HepG2 (cell line): ENCODE results near the gene NUTF2. TPM values are rescaled to one million over a fixed set of nuclear protein-coding genes. Genes with fewer than 3 reads are reported as not detected.

Experiments used
- CSRNP1 ChIP-seq: sonication (generic); formaldehyde crosslinking; IDR thresholded peaks from 2 replicates; pipeline ENCODE4 v1.8.1; 2023; ENCODE audit warnings: mild to moderate bottlenecking, missing genetic modification reagents
- ETV5 ChIP-seq: IDR thresholded peaks from 2 replicates; pipeline ENCODE4 v1.6.1; 2018; ENCODE audit warnings: missing biosample characterization, missing genetic modification reagents, inconsistent platforms, borderline replicate concordance
- GATAD2A ChIP-seq: IDR thresholded peaks from 2 replicates; pipeline ENCODE4 v1.6.1; 2016
- JARID2 ChIP-seq: sonication (generic); formaldehyde crosslinking; IDR thresholded peaks from 2 replicates; pipeline ENCODE4 v1.8.1; 2023; ENCODE audit warnings: missing genetic modification reagents, inconsistent platforms; ENCODE audit not compliant: insufficient replicate concordance
- LCORL ChIP-seq, 2 experiments: fragments of 450-650 bp in 1 of 2; sonication (generic) in 1 of 2; formaldehyde crosslinking in 1 of 2; IDR thresholded peaks; 2 replicates each; pipeline versions ENCODE4 v1.5.0 to v1.6.1; 2017 to 2020; ENCODE audit warnings: antibody characterized with exemption in 1 of 2, missing genetic modification reagents in 1 of 2
- NCOA2 ChIP-seq: sonication (generic); formaldehyde crosslinking; IDR thresholded peaks from 2 replicates; pipeline ENCODE4 v1.8.0; 2022; ENCODE audit warnings: inconsistent platforms
- NFYB ChIP-seq: sonication (generic); formaldehyde crosslinking; IDR thresholded peaks from 2 replicates; pipeline ENCODE4 v1.4.0; 2020; ENCODE audit warnings: missing genetic modification reagents
- RORA ChIP-seq: sonication (generic); formaldehyde crosslinking; IDR thresholded peaks from 2 replicates; pipeline ENCODE4 v1.5.0; 2020; ENCODE audit warnings: mild to moderate bottlenecking, missing genetic modification reagents, moderate library complexity
- SOX6 ChIP-seq, 2 experiments: fragments of 450-650 bp in 1 of 2; sonication (generic) in 1 of 2; formaldehyde crosslinking in 1 of 2; IDR thresholded peaks; 2 replicates each; pipeline versions ENCODE4 v1.4.0 to v1.6.1; 2017 to 2020; ENCODE audit warnings: antibody characterized with exemption in 1 of 2, mild to moderate bottlenecking in 1 of 2, missing genetic modification reagents in 1 of 2
- TRIM24 ChIP-seq: sonication (generic); formaldehyde crosslinking; IDR thresholded peaks from 2 replicates; pipeline ENCODE4 v1.8.0; 2022; ENCODE audit warnings: mild to moderate bottlenecking, missing genetic modification reagents
- ZBTB14 ChIP-seq: sonication (generic); formaldehyde crosslinking; IDR thresholded peaks from 2 replicates; pipeline ENCODE4 v1.4.0; 2020; ENCODE audit warnings: missing genetic modification reagents
- ZBTB20 ChIP-seq: sonication (generic); formaldehyde crosslinking; IDR thresholded peaks from 2 replicates; pipeline ENCODE4 v1.8.1; 2023; ENCODE audit warnings: missing genetic modification reagents, low read depth, mild to moderate bottlenecking, borderline replicate concordance
- ZFX ChIP-seq: sonication (generic); formaldehyde crosslinking; IDR thresholded peaks from 2 replicates; pipeline ENCODE4 v1.4.0; 2020; ENCODE audit warnings: mild to moderate bottlenecking, low read depth, missing genetic modification reagents, moderate library complexity
- ZNF263 ChIP-seq: sonication (generic); formaldehyde crosslinking; IDR thresholded peaks from 2 replicates; pipeline ENCODE4 v1.4.0; 2020; ENCODE audit warnings: missing genetic modification reagents
- ZNF282 ChIP-seq: fragments of 450-650 bp; IDR thresholded peaks from 2 replicates; pipeline ENCODE4 v1.6.1; 2018; ENCODE audit not compliant: partially characterized antibody
- ZNF30 ChIP-seq: sonication (generic); formaldehyde crosslinking; IDR thresholded peaks from 2 replicates; pipeline ENCODE4 v1.5.0; 2020; ENCODE audit warnings: mild to moderate bottlenecking, missing genetic modification reagents
- ZNF484 ChIP-seq: sonication (generic); formaldehyde crosslinking; IDR thresholded peaks from 2 replicates; pipeline ENCODE4 v1.5.1; 2020; ENCODE audit warnings: mild to moderate bottlenecking, low read depth, missing genetic modification reagents, borderline replicate concordance
- ZNF616 ChIP-seq: sonication (generic); formaldehyde crosslinking; IDR thresholded peaks from 2 replicates; pipeline ENCODE4 v1.5.0; 2020; ENCODE audit warnings: low read depth, mild to moderate bottlenecking, missing genetic modification reagents
- ZNF788 ChIP-seq: sonication (generic); formaldehyde crosslinking; IDR thresholded peaks from 2 replicates; pipeline ENCODE4 v1.5.0; 2020; ENCODE audit warnings: mild to moderate bottlenecking, missing genetic modification reagents, borderline replicate concordance
- ZSCAN25 ChIP-seq: sonication (generic); formaldehyde crosslinking; IDR thresholded peaks from 2 replicates; pipeline ENCODE4 v1.8.0; 2022; ENCODE audit warnings: mild to moderate bottlenecking, missing genetic modification reagents
- polyA plus RNA-seq, 8 experiments: library from polyadenylated mRNA; depleted of rRNA in 3 of 8; stranded (reverse) in 7 of 8; unstranded in 1 of 8; fragments of >200 nt; fragmentation: Illumina TruSeq in 4 of 8; extraction: Trizol in 4 of 8; gene quantifications; 2 replicates each; pipeline versions ENCODE4 v1.2.1 to v1.2.3, GENCODE V29; 2011 to 2016; ENCODE audit warnings: low read depth in 4 of 8, missing spikeins in 1 of 8, mixed read lengths in 1 of 8; ENCODE audit not compliant: insufficient read depth in 1 of 8
- total RNA-seq, 5 experiments: library from RNA; depleted of rRNA; stranded (reverse); fragments of >200 nt; fragmentation: Illumina TruSeq; extraction: Trizol; gene quantifications; 2 replicates each; pipeline ENCODE4 v1.2.3, GENCODE V29; 2016; ENCODE audit warnings: low read depth in 1 of 5
- TF ChIP-seq, protein P1 (sequence below): sonication (generic); formaldehyde crosslinking; IDR thresholded peaks from 2 replicates; pipeline ENCODE4 v1.8.0; 2022; ENCODE audit warnings: mild to moderate bottlenecking, missing genetic modification reagents, moderate library complexity
- TF ChIP-seq, protein P2 (sequence below): sonication (generic); formaldehyde crosslinking; conservative IDR thresholded peaks from 2 replicates; pipeline ENCODE4 v1.4.0; 2020; ENCODE audit warnings: missing genetic modification reagents
- TF ChIP-seq, protein P3 (sequence below): sonication (generic); formaldehyde crosslinking; conservative IDR thresholded peaks from 2 replicates; pipeline ENCODE4 v1.5.0; 2020; ENCODE audit warnings: missing genetic modification reagents

The NUTF2 gene
- total and polyA plus RNA-seq, 2 of the 13 experiments (the other 11 are each of a cell fraction or from before 2014, with no cell fraction given), result 168 to 214 TPM

GRCh38 chr16:67857547-67858233, 11.0 kb downstream of the NUTF2 start (continued):
- TF ChIP-seq, protein P1, sequence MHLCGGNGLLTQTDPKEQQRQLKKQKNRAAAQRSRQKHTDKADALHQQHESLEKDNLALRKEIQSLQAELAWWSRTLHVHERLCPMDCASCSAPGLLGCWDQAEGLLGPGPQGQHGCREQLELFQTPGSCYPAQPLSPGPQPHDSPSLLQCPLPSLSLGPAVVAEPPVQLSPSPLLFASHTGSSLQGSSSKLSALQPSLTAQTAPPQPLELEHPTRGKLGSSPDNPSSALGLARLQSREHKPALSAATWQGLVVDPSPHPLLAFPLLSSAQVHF (CRISPR knock-in tag), result no peak
- no peak for TF ChIP-seq ZBTB20 (CRISPR knock-in tag)
- no peak for TF ChIP-seq ZNF263 (CRISPR knock-in tag)
- no peak for TF ChIP-seq ZBTB14 (CRISPR knock-in tag)
- no peak for TF ChIP-seq LCORL (IDR thresholded peaks at IDR 0.05)
- 0 out of 2 replicates have a peak, but pooled peaks have one; percentile 20 for TF ChIP-seq LCORL (CRISPR knock-in tag; IDR thresholded peaks at IDR 0.05)
- no peak for TF ChIP-seq NFYB
- TF ChIP-seq NCOA2 (CRISPR knock-in tag), result no peak; the same call in 1 of the 2 replicates
- TF ChIP-seq ZFX (CRISPR knock-in tag), result no peak
- no peak for TF ChIP-seq CSRNP1
- TF ChIP-seq RORA (CRISPR knock-in tag), result no peak
- TF ChIP-seq TRIM24 (CRISPR knock-in tag), result no peak
- TF ChIP-seq GATAD2A (CRISPR knock-in tag), result peak; percentile 67
- no peak for TF ChIP-seq JARID2 (CRISPR knock-in tag)
- no peak for TF ChIP-seq ZNF484 (CRISPR knock-in tag)
- no peak for TF ChIP-seq ZNF616
- TF ChIP-seq ZNF282, result no peak
- no peak; the same call in 1 of the 2 replicates for TF ChIP-seq ZNF788 (CRISPR knock-in tag)
- TF ChIP-seq, protein P2, sequence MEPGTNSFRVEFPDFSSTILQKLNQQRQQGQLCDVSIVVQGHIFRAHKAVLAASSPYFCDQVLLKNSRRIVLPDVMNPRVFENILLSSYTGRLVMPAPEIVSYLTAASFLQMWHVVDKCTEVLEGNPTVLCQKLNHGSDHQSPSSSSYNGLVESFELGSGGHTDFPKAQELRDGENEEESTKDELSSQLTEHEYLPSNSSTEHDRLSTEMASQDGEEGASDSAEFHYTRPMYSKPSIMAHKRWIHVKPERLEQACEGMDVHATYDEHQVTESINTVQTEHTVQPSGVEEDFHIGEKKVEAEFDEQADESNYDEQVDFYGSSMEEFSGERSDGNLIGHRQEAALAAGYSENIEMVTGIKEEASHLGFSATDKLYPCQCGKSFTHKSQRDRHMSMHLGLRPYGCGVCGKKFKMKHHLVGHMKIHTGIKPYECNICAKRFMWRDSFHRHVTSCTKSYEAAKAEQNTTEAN (CRISPR knock-in tag), result peak; percentile 95
- peak; percentile 69; the same call in 1 of the 2 replicates for TF ChIP-seq ETV5 (CRISPR knock-in tag)
- no peak for TF ChIP-seq ZNF30 (CRISPR knock-in tag)
- TF ChIP-seq ZSCAN25 (CRISPR knock-in tag), result 0 out of 2 replicates have a peak, but pooled peaks have one; percentile 24
- TF ChIP-seq, protein P3, sequence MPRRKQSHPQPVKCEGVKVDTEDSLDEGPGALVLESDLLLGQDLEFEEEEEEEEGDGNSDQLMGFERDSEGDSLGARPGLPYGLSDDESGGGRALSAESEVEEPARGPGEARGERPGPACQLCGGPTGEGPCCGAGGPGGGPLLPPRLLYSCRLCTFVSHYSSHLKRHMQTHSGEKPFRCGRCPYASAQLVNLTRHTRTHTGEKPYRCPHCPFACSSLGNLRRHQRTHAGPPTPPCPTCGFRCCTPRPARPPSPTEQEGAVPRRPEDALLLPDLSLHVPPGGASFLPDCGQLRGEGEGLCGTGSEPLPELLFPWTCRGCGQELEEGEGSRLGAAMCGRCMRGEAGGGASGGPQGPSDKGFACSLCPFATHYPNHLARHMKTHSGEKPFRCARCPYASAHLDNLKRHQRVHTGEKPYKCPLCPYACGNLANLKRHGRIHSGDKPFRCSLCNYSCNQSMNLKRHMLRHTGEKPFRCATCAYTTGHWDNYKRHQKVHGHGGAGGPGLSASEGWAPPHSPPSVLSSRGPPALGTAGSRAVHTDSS (CRISPR knock-in tag), result no peak
- no peak for TF ChIP-seq SOX6 (IDR thresholded peaks at IDR 0.05)
- TF ChIP-seq SOX6 (CRISPR knock-in tag; IDR thresholded peaks at IDR 0.05), result peak; percentile 90
